Measurements from ENCODE around the gene MRPL50.

- no peak for TF ChIP-seq RARB (CRISPR knock-in tag; IDR thresholded peaks at IDR 0.05)
- no peak for TF ChIP-seq TSHZ2 (CRISPR knock-in tag; IDR thresholded peaks at IDR 0.05)
- TF ChIP-seq TOX (CRISPR knock-in tag; IDR thresholded peaks at IDR 0.05; ENCODE audit: borderline replicate concordance): no peak
- TF ChIP-seq ZNF565 (CRISPR knock-in tag; conservative IDR thresholded peaks at IDR 0.05; ENCODE audit: low read depth): no peak
- no peak for TF ChIP-seq PATZ1 (CRISPR knock-in tag; IDR thresholded peaks at IDR 0.05; ENCODE audit: borderline replicate concordance)
- TF ChIP-seq CREB5 (CRISPR knock-in tag; IDR thresholded peaks at IDR 0.05; ENCODE audit: low read depth): no peak
- no peak for TF ChIP-seq ZNF8 (CRISPR knock-in tag; IDR thresholded peaks at IDR 0.05)
- TF ChIP-seq ZFP30 (CRISPR knock-in tag; IDR thresholded peaks at IDR 0.05): no peak
Measured at GRCh38 chr9:101399643-101399970, 1.2 kb upstream of the MRPL50 start.

All from SK-N-SH treated with all-trans-retinoic acid at 6 μM for 48 hours (cell line).